Mesenchymal stem cell (in vitro differentiated cells and primary cell): ENCODE measurements around the gene CRISPLD2.
"Not testable (repeated sequence)": the region's sequence is repeated elsewhere in the genome, so short reads cannot be mapped to it uniquely, and the experiment has no call there.

ENCODE experiments used
- DNase-seq: peaks from one replicate; pipeline ENCODE4 v3.0.0-alpha.2; 2013
- H2AFZ ChIP-seq: one replicate; pipeline ENCODE4 v1.6.1; 2013; ENCODE audit warnings: low read depth, mild to moderate bottlenecking, control low read depth, inconsistent platforms, low read length, moderate library complexity
- H2AK5ac ChIP-seq: 2 replicates; pipeline ENCODE4 v1.6.1; 2013; ENCODE audit warnings: low read length, moderate library complexity, mild to moderate bottlenecking, inconsistent platforms; ENCODE audit not compliant: severe bottlenecking
- H2BK120ac ChIP-seq: one replicate; pipeline ENCODE4 v1.6.1; 2013; ENCODE audit warnings: low read depth, mild to moderate bottlenecking, inconsistent platforms, low read length, moderate library complexity
- H2BK12ac ChIP-seq, 2 experiments: one replicate each; pipeline ENCODE4 v1.6.1; 2013; ENCODE audit warnings: inconsistent platforms in 2 of 2, low read length in 2 of 2, mild to moderate bottlenecking in 2 of 2, moderate library complexity in 2 of 2, control low read depth in 1 of 2
- H2BK15ac ChIP-seq: one replicate; pipeline ENCODE4 v1.6.1; 2013; ENCODE audit warnings: mild to moderate bottlenecking, low read depth, inconsistent platforms; ENCODE audit not compliant: poor library complexity, severe bottlenecking
- H2BK5ac ChIP-seq: 2 replicates; pipeline ENCODE4 v1.6.1; 2013; ENCODE audit warnings: low read depth, mild to moderate bottlenecking, low read length, control low read depth, inconsistent platforms; ENCODE audit not compliant: poor library complexity, severe bottlenecking
- H3K14ac ChIP-seq, 2 experiments: one replicate each; pipeline ENCODE4 v1.6.1; 2013; ENCODE audit warnings: inconsistent platforms in 2 of 2, low read length in 2 of 2, control low read depth in 1 of 2, mild to moderate bottlenecking in 1 of 2, moderate library complexity in 1 of 2
- H3K18ac ChIP-seq, 2 experiments: one replicate each; pipeline ENCODE4 v1.6.1; 2013; ENCODE audit warnings: inconsistent platforms in 2 of 2, low read length in 2 of 2, control low read depth in 1 of 2, low read depth in 1 of 2, mild to moderate bottlenecking in 1 of 2
- H3K23ac ChIP-seq, 2 experiments: one replicate each; pipeline ENCODE4 v1.6.1; 2013; ENCODE audit warnings: inconsistent platforms in 2 of 2, low read length in 2 of 2, mild to moderate bottlenecking in 2 of 2, moderate library complexity in 2 of 2, control low read depth in 1 of 2
- H3K27ac ChIP-seq: 2 replicates; pipeline ENCODE4 v1.5.1; 2013; ENCODE audit warnings: mild to moderate bottlenecking, moderate library complexity, low read length, control low read depth, inconsistent platforms; ENCODE audit not compliant: poor library complexity, severe bottlenecking
- H3K27me3 ChIP-seq, 2 experiments: 2 replicates each; pipeline versions ENCODE4 v1.6.1 to v1.7.0; 2013; ENCODE audit warnings: low read length in 2 of 2, mild to moderate bottlenecking in 2 of 2, moderate library complexity in 2 of 2, control low read depth in 1 of 2, inconsistent platforms in 1 of 2; ENCODE audit not compliant: control insufficient read depth in 1 of 2, insufficient read depth in 1 of 2
- H3K36me3 ChIP-seq, 2 experiments: 2 replicates each; pipeline versions ENCODE4 v1.6.1 to v1.7.0; 2013; ENCODE audit warnings: low read length in 2 of 2, control low read depth in 1 of 2, inconsistent platforms in 1 of 2, low read depth in 1 of 2, mild to moderate bottlenecking in 1 of 2; ENCODE audit not compliant: insufficient read depth in 2 of 2, control insufficient read depth in 1 of 2
- H3K4ac ChIP-seq, 2 experiments: one replicate each; pipeline ENCODE4 v1.6.1; 2013; ENCODE audit warnings: inconsistent platforms in 2 of 2, low read length in 2 of 2, mild to moderate bottlenecking in 2 of 2, moderate library complexity in 2 of 2, control low read depth in 1 of 2, low read depth in 1 of 2
- H3K4me1 ChIP-seq: 2 replicates; pipeline ENCODE4 v1.6.1; 2013; ENCODE audit warnings: low read depth, low read length, control low read depth; ENCODE audit not compliant: control insufficient read depth, insufficient read depth
- H3K4me2 ChIP-seq: 2 replicates; pipeline ENCODE4 v1.6.1; 2013; ENCODE audit warnings: low read length, mild to moderate bottlenecking, inconsistent platforms; ENCODE audit not compliant: poor library complexity, severe bottlenecking
- H3K4me3 ChIP-seq, 2 experiments: 2 replicates each; pipeline versions ENCODE4 v1.5.1 to v1.7.0; 2013; ENCODE audit warnings: low read length in 2 of 2, mild to moderate bottlenecking in 2 of 2, control low read depth in 1 of 2, low read depth in 1 of 2; ENCODE audit not compliant: insufficient read depth in 1 of 2
- H3K79me1 ChIP-seq: replicated peaks from 2 replicates; pipeline ENCODE4 v1.6.1; 2013; ENCODE audit warnings: mild to moderate bottlenecking, control low read depth, low read length, inconsistent platforms; ENCODE audit not compliant: poor library complexity, severe bottlenecking
- H3K9ac ChIP-seq: 2 replicates; pipeline ENCODE4 v1.7.0; 2013; ENCODE audit warnings: mild to moderate bottlenecking, low read length, moderate library complexity
- H3K9me3 ChIP-seq: 2 replicates; pipeline ENCODE4 v1.7.0; 2013; ENCODE audit warnings: mild to moderate bottlenecking, low read length; ENCODE audit not compliant: control insufficient read depth
- H4K8ac ChIP-seq: one replicate; pipeline ENCODE4 v1.6.1; 2013; ENCODE audit warnings: inconsistent platforms, mild to moderate bottlenecking, low read length, moderate library complexity
- H4K91ac ChIP-seq: one replicate; pipeline ENCODE4 v1.6.1; 2013; ENCODE audit warnings: mild to moderate bottlenecking, low read length, inconsistent platforms
- WGBS: methylation state at CpG from one replicate; pipeline ENCODE4 v1.1.7; 2013; ENCODE audit warnings: mixed read lengths; 5-methylcytosine and 5-hydroxymethylcytosine counted together

CRISPLD2 gene

GRCh38 chr16:84828322-84828721 lies 8.5 kb downstream of the CRISPLD2 start:
- Histone ChIP-seq H3K23ac (no peak overlapping the region), H2AK5ac (peak overlapping the region; percentile 12), H3K4ac (peak overlapping the region in 1 of 2 experiments; percentile 34), H3K9me3 (no peaks in the 10 kb centered on the region), H3K9ac (no peak overlapping the region), H3K79me1 (no peaks in the 10 kb centered on the region), H3K27me3 (no peaks in the 10 kb centered on the region), H4K91ac (no peak overlapping the region), H2AFZ (no peak overlapping the region), H3K4me3 (no peak overlapping the region), H4K8ac (no peak overlapping the region), H2BK5ac (no peak overlapping the region), H3K27ac (no peak overlapping the region), H2BK120ac (no peak overlapping the region), H3K14ac (no peak overlapping the region), H3K36me3 (no peaks in the 10 kb centered on the region), H2BK12ac (peak overlapping the region in 1 of 2 experiments; percentile 81), H3K18ac (peak overlapping the region; percentile 52 to 64), H3K4me2 (no peak overlapping the region), H2BK15ac (no peak overlapping the region), H3K4me1 (peaks cover 28% of the 10 kb centered on the region)
- WGBS = 100% methylated on average over 2 of the region's 5 CpGs
- no peak for DNase-seq

- Histone ChIP-seq H2BK12ac (peak overlapping the region; percentile 44 to 79), H3K9ac (no peak overlapping the region), H3K36me3 (no peaks in the 10 kb centered on the region), H3K4ac (peak overlapping the region; percentile 45 to 58), H2AK5ac (peak overlapping the region; percentile 21), H3K18ac (peak overlapping the region; percentile 46 to 73), H2AFZ (no peak overlapping the region), H3K79me1 (no peaks in the 10 kb centered on the region), H3K23ac (no peak overlapping the region), H3K4me2 (no peak overlapping the region), H4K8ac (no peak overlapping the region), H2BK5ac (no peak overlapping the region), H3K14ac (no peak overlapping the region), H4K91ac (peak overlapping the region; percentile 76), H2BK15ac (peak overlapping the region; percentile 55), H3K27ac (peak overlapping the region; percentile 85), H3K9me3 (no peaks in the 10 kb centered on the region), H2BK120ac (no peak overlapping the region), H3K27me3 (no peaks in the 10 kb centered on the region), H3K4me1 (peaks cover 31% of the 10 kb centered on the region), H3K4me3 (no peak overlapping the region)
- WGBS = 65% methylated on average over 15 of the region's 15 CpGs
- peak; percentile 88 for DNase-seq
Measured at GRCh38 chr16:84829168-84829965, 9.6 kb downstream of the CRISPLD2 start.

- Histone ChIP-seq H3K4me3 (no peak overlapping the region), H2BK5ac (peak overlapping the region; percentile 35), H3K4me1 (peaks cover 36% of the 10 kb centered on the region)
Measured at GRCh38 chr16:84830765-84831384, 11.1 kb downstream of the CRISPLD2 start.

GRCh38 chr16:84831728-84832127 lies 11.9 kb downstream of the CRISPLD2 start:
- not testable (repeated sequence) for H3K27me3 ChIP-seq, H3K23ac ChIP-seq, H3K36me3 ChIP-seq, H3K9me3 ChIP-seq, H2AK5ac ChIP-seq, H3K79me1 ChIP-seq, H2BK120ac ChIP-seq, H3K18ac ChIP-seq, DNase-seq, H2AFZ ChIP-seq, H3K14ac ChIP-seq, H3K4me2 ChIP-seq, H3K4ac ChIP-seq, H4K8ac ChIP-seq, H4K91ac ChIP-seq, H2BK15ac ChIP-seq
- 98% methylated on average over 6 of the region's 10 CpGs for WGBS
- Histone ChIP-seq H3K27ac (peak overlapping the region; percentile 88), H3K9ac (peak overlapping the region; percentile 79), H2BK5ac (peak overlapping the region; percentile 58), H2BK12ac (peak overlapping the region in 1 of 2 experiments; percentile 71), H3K4me1 (peaks cover 43% of the 10 kb centered on the region), H3K4me3 (peak overlapping the region in 1 of 2 experiments; percentile 74)

More at GRCh38 chr16:84830765-84831384, 11.1 kb downstream of the CRISPLD2 start:
- Histone ChIP-seq H3K4me2 (no peak overlapping the region), H2BK12ac (peak overlapping the region in 1 of 2 experiments; percentile 45), H3K14ac (no peak overlapping the region), H3K23ac (no peak overlapping the region), H3K27ac (no peak overlapping the region), H3K27me3 (no peaks in the 10 kb centered on the region), H3K79me1 (no peaks in the 10 kb centered on the region), H3K18ac (no peak overlapping the region), H2BK120ac (no peak overlapping the region), H4K91ac (no peak overlapping the region), H3K9me3 (no peaks in the 10 kb centered on the region), H2AFZ (no peak overlapping the region), H3K36me3 (no peaks in the 10 kb centered on the region), H2BK15ac (peak overlapping the region; percentile 55), H4K8ac (no peak overlapping the region), H3K9ac (no peak overlapping the region), H2AK5ac (peak overlapping the region; percentile 85), H3K4ac (peak overlapping the region in 1 of 2 experiments; percentile 12)
- DNase-seq = no peak
- WGBS = 96% methylated on average over 13 of the region's 13 CpGs
